PC-9 (cell line): ENCODE results near the gene DCTN2.

Experiments used
- CTCF ChIP-seq: fragments of 200-600 bp; sonication (generic); conservative IDR thresholded peaks from 2 replicates; pipeline ENCODE4 v1.6.1; 2017; ENCODE audit warnings: mixed run types, antibody characterized with exemption, mild to moderate bottlenecking, moderate library complexity
- EZH2 ChIP-seq: fragments of 200-600 bp; sonication (generic); IDR thresholded peaks from 2 replicates; pipeline ENCODE4 v1.8.0; 2017; ENCODE audit warnings: antibody characterized with exemption, low read depth

DNA sequence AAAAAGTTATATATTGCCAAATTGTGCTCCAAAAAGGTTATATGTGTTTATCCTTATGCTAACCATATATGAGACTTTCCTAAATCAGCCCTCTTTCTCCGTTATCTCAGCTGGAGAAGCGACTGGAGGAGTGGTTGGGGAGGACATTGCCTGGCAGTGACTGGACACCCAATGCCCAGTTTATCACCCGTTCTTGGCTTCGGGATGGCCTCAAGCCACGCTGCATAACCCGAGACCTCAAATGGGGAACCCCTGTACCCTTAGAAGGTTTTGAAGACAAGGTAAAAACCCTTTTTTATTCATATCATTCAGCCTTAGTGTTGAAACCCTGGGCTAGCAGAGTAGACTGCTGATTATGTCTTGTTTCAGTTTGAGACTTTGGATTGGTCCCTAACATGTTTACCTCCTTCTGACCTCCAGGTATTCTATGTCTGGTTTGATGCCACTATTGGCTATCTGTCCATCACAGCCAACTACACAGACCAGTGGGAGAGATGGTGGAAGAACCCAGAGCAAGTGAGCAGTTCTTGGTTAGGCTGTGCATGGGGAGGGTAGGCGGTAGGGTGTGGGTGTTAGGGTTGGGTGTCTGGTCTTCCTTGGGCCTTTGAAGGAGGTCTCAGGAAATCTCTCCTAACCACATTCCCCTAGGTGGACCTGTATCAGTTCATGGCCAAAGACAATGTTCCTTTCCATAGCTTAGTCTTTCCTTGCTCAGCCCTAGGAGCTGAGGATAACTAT lies 35.2 kb downstream of the DCTN2 start:
- no peak for TF ChIP-seq CTCF
- no peak for TF ChIP-seq EZH2
